ENCODE results near the gene MYOM3.

The MYOM3 gene

DNA sequence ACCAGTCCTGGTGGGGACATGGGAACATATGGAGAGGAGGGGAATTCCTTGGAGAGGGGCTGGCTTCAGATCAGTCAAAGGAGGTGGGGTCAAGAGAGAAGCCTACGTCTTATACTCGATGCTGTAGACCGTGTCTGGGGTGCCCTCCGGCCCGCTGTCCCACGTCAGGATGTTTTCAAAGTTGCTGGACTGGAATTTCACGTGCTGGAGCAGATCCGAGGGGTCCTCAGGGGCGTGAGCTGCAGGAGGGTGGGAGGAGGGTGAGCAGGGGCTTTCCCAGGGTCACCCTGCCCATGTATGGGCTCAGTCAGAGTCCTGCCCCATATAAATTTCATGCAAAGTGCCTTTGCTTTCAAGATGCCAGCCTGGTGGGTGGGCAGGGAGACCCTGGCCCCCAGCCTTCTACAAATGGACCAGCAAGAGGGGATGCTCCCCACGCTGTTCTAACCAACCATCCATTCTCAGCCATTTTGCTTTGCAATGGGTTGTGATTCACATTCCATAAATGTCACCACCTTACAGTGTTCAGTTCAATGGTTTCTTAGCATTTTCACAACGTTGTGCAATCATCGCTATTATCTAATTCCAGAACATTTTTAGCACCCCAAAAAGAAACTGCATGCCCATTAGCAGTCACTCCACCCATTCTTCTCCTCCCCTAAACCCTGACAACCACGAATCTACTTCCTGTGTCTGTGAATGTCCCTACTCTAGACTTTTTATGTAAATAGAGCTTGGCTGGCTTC, 26.7 kb upstream of the MYOM3 start:
- no peak for DNase-seq (ENCODE audit: low read depth, low spot score)

DNA sequence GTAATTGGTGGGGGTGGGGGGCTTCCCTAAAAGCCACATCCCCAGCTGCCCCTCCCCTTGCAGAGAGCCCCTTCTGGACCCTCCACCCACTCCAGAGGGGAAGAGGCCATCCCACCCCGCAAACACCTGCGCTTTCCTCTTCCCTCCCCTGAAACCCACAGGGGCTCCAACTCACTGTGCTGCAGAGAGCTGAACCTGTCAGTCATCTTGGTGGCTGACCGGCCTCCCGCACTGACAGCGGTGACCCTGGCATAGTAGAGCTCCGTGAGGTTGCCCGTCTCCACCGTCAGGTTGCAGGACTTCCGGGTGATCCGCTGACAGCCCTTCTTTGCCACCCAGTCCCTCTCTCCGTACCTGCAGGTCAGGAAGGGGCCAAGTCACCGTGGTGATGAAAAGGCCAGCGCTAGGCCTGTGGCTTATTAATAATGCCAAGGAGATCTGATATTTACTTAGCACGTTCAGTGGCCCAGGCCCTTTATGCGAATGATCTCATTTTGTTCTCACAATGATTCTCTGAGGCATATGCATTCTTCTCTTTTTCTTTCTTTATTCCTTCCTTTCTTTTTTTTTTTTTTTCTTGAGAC, 25.1 kb upstream of the MYOM3 start:
- no peak for DNase-seq (ENCODE audit: low read depth, low spot score)

DNA sequence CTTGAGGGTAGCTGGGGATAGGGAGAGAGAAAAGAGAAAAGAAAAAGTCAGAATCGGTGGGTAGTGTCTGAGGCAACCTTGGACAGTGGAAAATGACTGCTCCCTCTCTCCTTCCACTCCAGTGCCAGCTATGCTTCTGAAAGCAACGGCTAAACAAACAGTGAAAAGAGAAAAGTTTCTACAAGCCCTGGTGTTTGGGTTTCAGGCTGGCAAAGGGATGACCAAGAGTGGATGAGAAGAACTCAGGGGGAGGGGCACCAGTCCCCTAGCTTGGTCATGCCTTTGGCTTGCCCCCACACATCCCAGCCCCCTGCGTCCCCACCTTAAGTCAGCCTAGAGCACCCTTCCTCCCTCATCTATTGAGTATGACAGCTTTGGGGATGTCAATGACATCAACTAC, 22.4 kb upstream of the MYOM3 start:
- no peak for DNase-seq (ENCODE audit: low read depth, low spot score)

DNA sequence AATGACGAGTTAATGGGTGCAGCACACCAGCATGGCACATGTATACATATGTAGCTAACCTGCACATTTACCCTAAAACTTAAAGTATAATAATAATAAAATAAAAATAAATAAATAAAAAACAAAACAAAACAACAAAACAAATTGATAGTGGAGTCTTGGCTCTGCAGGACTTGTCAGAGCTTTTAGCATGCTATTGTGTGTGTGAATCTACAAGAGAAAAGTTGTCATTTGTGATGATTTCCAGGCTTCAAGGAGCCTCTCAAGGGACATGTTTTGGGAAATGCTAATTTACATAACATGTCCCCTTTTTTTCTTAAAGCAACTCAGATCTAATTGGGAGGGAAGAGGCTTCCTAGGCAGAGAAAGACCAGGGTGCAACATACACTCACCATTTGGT, 21.9 kb upstream of the MYOM3 start:
- no peak for DNase-seq (ENCODE audit: low read depth, low spot score)

DNA sequence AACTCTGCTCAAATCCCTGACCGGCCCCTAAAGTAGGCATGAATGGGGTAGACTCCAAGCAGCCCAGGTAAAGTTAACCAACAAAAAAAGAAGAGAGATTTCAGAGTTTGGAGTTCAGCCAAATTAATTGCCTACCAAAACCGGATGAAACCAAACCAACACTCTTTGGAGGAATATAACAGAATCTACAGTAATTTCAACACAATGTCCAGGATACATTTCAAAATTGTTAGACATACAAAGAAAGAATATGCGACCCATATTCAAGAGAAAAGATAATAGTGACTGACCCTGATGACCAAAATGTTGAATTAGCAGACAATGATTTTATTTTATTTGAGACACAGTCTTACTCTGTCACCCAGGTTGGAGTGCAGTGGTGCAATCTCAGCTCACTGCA, 18.4 kb upstream of the MYOM3 start:
- no peak for DNase-seq (ENCODE audit: low read depth, low spot score)

DNA sequence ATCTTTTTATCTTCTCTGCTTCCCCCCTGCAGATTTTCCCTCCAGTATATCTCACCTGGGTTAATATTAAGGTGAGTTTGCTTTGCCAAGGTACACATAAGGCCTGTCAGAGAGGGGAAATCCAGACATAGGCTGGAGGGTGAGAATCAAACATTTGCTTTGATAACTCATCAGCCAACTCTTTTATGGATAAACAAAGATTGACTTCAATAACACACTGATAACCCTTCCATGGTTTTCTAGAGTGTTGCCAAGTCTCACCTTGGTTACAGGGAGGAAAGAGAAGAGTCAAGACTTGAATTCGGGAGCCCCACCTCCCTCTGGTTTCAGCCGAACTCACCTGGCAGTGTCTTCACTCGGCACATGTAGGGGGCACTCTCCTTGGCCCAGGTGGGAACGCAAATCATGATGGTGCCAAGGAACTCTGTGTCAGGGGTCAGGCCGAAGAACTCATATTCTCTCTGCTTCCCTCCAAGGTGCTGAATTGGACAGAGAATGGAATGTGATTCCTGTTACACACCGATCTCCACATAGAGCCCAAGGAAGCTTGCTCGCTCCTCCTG, 15.9 kb upstream of the MYOM3 start:
- no peak for DNase-seq (ENCODE audit: low read depth, low spot score)

DNA sequence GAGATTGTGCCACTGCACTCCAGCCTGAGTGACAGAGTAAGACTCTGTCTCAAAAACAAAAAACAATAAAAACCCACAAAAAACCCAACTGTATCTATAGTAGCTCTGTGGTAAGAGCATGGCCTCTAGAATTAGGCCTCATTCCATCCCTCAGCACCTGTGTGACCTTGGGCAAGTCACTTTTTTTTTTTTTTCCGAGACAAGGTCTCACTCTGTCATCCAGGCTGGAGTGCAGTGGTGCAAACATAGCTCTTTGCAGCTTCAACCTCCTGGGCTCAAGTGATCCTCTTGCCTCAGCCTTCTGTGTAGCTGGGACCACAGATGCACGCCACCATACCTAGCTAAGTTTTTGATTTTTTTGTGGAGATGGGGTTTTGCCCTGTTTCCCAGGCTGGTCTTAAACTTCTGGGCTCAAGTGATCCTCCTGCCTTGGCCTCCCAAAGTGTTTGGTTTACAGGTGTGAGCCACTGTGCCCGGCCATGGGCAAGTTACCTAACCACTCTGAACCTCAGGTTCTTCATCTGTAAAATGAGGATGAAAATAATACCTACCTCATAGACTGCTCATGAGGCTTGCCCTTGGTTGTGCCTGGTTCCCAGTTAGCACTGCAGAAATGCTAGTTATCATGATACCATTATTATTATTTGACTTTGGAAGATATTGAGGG, 15.3 kb upstream of the MYOM3 start:
- DNase-seq (ENCODE audit: low read depth, low spot score), result no peak

DNA sequence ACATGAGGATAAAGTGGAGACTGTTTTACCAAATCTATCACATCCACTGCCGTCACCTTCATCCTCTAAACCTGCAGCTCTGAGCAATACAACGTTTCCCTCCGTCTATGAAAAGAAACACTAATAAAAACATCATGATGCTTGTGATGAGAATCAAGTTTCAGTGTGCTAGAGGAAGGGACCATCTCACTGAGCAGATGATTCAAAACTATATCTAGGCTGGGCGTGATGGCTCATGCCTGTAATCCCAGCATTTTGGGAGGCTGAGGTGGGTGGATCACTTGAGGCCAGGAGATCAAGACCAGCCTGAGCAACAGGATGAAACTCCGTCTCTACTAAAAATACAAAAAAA, 14.7 kb upstream of the MYOM3 start:
- no peak for DNase-seq (ENCODE audit: low read depth, low spot score)

DNA sequence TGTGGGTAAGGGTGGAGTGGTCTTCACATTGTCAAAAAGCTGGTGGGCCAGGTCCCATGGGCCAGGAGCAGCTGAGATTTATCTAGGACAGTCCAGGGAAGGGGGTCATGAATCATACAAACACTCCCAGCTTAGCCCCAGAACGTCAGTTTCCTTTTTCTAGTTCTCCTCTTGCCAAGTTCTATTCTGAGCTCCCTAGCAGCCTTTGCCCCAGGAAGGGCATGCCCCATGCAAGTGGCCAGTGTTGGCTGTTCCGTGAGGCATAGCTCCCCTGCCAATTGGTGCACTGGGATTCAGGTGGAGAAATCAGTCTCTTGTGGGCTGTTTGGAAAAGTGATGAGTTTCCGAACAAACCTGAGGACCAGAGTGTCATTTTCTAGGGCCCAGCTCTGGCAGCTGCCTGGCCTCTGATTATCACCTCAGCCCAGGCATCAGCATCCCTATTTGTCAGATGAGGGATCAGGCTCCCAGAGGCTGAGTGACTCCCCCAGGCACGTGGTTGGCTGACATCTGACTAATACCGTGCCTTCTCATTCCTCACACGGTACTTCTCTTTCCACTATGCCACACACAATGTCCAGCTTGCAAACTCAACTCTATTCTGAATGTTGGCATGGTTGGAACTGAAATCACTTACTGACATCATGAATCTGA, 14.2 kb upstream of the MYOM3 start:
- DNase-seq (ENCODE audit: low read depth, low spot score), result no peak

DNA sequence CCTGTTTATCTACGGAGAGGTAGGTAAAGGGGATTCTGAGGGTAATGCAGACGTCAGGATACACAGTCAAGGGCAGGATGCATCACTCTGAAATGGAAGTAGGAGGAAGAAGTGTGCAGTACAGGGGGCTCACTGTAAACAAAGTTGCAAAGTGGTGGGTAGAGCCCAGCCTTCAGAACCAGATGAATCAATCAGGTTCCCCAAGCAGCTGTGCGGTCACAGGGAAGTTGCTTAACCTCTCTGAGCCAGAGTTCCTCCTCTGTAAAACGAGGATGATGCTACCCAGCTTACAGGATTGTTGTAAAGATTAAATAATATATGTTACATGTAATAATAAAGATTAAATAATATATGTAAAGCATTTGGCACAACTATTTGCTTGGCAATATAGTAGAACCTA, 13.5 kb upstream of the MYOM3 start:
- DNase-seq (ENCODE audit: low read depth, low spot score), result no peak

DNA sequence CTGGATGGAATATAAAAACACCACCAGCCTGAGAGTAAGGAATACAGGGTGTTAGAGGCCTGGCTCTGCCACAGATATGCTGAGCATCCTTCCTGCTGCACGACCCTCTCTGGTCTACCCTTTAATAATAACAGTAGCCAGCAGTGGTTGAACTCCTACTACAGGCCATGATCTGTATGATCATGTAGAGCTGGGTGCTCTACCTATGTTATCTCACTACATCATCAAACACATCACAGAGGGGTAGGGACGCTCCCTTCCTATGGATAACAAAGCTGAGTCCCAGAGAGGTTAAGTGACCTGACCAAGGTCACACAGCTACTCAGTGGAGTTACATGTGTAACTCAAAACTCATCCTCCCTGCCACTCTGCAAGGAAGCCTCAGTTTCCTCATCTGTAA, 13.0 kb upstream of the MYOM3 start:
- no peak for DNase-seq (ENCODE audit: low read depth, low spot score)

DNA sequence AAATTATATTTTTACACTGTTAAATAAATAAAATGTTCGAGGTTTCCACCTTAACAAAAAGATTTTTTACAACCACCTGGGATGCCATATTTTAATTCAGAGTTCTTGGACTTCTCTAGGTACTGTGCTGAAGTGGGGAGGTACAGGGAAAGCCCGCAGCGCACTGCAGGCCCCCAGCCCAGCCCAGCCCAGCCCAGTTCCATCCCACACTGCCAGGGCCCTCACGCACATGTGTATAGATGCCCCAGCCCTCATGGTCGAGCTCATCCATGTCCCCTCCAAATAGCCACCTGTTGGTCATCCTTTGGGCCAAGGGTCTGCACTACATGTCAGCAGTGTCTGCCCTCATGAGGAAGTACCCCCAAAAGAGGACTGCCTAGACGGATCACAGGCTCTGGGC, 11.7 kb upstream of the MYOM3 start:
- no peak for DNase-seq (ENCODE audit: low read depth, low spot score)

DNA sequence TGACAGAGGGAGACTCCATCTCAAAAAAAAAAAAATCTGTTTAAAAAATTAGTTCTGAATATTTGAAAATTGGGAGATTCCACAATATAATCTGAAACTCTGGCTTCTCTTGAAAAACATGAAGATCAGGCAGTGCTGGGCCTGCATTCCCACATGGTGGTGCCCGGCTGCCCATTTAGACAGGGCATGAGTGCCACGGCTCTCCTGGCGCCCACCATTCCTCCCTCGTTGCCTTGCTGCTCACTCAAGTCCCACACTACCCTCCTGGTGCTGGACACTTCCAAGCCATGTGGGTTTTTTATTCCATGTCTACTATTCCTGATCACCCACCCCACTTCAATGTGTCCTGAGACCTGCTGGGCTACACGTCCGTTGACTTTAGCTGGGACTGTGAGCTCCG, 10.8 kb upstream of the MYOM3 start:
- no peak for DNase-seq (ENCODE audit: low read depth, low spot score)

DNA sequence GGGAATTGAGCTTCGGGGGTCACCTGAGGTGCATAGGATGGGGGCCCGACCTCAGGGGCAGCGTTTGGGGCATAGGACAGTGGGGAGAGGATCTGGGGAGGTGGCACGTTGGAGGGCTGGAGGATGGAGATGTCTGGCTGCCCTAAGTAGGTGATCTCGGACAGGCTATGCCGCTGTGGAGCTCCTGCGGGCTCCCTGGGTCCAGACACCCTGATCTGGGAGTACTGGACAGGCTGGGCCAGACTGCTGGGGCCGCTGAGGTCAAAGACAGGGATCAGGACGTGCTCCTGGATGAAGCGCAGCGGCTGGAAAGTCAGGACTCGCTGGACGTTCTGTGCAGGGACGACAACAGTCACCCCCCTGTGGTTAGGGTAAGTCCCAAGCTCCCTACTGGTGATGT, 9.5 kb upstream of the MYOM3 start:
- DNase-seq (ENCODE audit: low read depth, low spot score), result no peak

DNA sequence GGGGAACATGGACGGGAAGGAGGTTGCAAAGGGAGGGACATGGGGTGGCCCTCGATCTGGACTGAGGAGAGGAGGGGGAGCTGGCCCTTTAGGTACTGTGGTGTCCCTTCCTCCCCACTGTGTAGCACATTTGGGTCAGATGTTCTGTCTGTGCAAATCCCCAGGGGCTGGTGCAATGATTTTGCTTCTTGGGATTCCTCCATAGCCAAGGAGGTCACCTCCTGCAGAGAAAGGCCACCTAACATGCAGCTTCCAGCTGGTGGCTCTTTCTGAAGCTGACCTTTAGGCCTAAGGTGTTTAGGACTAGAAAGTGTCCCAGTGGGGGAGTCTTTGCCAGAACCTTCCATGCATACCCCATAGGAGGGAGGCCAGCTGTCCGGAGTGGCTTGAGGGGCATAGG, 9.0 kb upstream of the MYOM3 start:
- DNase-seq (ENCODE audit: low read depth, low spot score), result no peak

DNA sequence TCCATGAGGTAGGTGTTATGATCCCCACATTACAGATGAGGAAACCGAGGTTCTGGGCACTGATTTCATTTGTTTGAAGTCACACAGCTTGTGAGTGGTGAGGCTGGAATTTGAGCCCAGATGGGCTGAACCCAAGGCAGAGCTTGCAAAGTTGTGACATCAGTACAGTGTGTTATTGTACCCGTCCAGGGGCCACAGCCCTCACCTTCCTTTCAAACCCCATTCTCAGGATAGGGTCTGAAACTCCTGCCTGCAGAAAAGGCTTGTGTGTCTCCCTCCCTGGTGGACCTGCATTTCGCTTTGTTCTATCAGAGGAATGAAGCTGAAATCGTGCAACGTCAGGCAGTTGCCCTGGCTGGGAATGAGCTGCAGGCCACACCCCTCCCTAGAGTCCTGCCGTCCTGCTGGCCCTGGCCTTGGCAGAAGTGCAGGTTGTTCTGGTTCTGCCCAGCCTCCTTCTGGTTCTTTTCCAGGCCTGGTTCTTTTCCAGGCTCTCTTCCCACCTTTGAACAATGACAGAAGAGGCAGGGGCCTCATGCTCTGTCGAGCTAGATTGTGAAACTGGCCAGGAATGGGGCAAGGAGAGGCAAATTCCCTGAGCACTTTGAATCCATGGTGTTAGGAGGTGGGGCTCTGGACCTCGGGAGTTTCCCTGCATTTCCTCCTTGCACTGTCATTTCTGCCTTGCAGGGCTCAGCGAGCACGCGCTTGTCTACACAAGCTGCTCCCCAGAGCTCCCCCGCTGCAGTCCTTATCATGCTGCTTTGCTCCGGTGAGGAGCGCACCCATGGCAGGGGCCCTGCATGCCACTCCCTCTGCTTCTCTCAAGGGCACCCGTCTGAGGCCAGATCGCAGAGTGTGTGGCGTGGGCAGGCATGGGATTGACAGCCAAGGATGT, 8.2 kb upstream of the MYOM3 start:
- DNase-seq (ENCODE audit: low read depth, low spot score), result no peak

DNA sequence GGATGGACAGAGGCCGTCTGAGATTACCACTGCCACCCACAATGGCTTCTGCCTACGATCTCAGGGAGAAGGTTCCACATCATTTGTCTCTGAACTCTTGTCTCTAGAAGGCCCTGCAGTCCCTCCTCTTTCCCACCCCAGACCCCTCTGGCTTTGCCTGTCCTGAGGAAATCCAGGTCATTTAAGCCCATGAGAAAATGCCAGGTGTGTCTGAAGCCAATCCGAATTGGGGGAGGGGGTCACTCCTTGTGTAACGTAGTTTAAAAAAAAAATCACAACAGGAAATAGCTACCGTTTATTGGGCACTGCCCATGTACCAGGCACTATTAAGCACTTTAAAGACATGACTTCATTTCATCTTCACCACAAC, 7.5 kb upstream of the MYOM3 start:
- no peak for DNase-seq (ENCODE audit: low read depth, low spot score)

DNA sequence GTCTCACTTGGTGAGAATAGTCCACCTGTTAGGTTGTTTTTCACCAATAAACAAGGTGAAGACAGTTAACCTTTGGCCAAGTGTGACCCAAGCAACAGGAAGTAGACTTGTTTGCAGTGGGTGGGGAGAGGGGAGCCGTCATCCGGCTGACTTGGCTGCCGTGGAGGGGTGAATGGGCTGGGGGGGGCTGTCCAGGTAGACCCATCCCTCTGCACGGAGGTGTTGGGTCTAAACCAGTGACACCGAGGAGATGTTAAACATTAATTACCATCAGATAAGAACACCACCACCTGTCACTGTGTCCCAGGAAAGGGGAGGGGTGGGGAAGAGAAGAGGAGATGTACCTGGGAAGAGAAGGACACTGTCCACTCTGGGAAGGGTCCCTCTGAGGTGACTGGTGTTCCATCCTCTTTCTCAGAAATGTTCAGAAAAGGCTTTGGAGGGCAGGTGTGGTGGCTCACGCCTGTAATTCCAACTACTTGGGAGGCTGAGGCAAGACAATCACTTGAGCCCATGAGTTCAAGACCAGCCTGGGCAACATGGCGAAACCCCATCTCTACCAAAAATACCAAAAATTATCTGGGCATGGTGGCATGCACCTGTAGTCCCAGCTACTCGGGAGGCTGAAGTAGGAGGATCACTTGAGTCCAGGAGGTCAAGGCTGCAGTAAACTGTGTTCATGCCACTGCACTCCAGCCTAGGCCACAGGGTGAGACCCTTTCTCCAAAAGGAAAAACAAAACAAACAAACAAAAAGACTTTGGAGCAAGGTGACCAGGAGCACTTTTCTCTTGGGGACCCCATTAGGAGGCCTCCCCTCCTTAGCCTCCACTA, 6.7 kb upstream of the MYOM3 start:
- no peak for DNase-seq (ENCODE audit: low read depth, low spot score)

DNA sequence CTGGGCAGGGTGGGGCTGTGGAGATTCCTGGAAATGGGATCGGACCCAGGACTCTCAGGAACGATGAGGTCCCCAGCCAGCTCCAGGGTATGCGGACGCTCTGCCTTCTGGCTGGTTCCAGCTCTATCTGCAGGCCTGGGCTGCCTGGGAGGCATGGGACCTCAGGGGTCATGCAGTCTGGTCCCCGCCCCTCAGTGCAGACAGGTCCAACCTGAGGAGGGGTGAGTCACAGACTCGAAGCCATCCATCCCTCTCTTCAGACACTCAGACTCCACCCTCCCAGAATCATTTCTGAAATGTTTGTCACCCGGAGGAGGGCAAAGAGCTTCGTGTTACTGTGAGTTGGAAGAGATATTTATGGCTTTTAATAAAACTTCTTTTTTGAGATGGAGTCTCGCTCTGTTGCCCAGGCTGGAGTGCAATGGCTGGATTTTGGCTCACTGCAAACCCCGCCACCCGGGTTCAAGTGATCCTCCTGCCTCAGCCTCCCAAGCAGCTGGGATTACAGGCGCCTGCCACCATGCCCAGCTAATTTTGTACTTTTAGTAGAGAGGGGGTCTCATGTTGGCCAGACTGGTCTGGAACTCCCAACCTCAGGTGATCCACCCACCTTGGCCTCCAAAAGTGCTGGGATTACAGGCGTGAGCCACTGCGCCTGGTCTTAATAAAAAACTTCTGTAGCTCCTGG, 5.9 kb upstream of the MYOM3 start:
- DNase-seq (ENCODE audit: low read depth, low spot score), result no peak

DNA sequence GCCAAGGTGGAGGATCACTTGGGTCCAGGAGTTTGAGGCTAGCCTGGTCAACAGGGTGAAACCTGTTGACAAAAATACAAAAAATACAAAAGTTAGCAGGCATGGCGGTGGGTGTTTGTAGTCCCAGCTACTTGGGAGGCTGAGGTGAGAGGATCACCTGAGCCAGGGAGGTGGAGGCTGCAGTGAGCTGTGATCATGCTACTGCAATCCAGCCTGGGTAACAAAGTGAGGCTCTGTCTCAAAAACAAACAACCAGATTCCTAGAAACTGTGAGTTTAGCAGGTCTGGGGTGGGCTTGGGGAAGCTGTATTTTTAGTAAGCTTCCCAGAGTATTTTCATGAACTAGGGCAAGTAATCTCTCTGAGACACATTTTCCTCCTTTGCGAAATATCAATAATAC, 5.2 kb upstream of the MYOM3 start:
- DNase-seq (ENCODE audit: low read depth, low spot score), result no peak
